Lower leg skin (tissue), 3 donors: Measurements from ENCODE around the gene DDX10.

Experiments used
- CTCF ChIP-seq, 3 donors: fragments of 450-650 bp; IDR thresholded peaks; one replicate each; pipeline ENCODE4 v1.5.1; 2016; ENCODE audit warnings: antibody characterized with exemption in 3 of 3, mild to moderate bottlenecking in 3 of 3, moderate library complexity in 2 of 3
- POLR2A ChIP-seq, 2 donors: fragments of 450-650 bp; IDR thresholded peaks; one replicate each; pipeline ENCODE4 v1.6.1; 2016 to 2017; ENCODE audit warnings: antibody characterized with exemption in 2 of 2, mild to moderate bottlenecking in 1 of 2, moderate library complexity in 1 of 2

GRCh38 chr11:108645970-108646369, 18.9 kb upstream of the DDX10 start:
- no peak for TF ChIP-seq POLR2A (IDR thresholded peaks at IDR 0.05)
- TF ChIP-seq CTCF (IDR thresholded peaks at IDR 0.05), result no peak
